ENCODE results near the gene EXOC5. TPM values are rescaled to one million over a fixed set of nuclear protein-coding genes. Genes with fewer than 3 reads are reported as not detected.
"Not testable (repeated sequence)": the region's sequence is repeated elsewhere in the genome, so short reads cannot be mapped to it uniquely, and the experiment has no call there.

Gene EXOC5
- total RNA-seq, 1 experiment from 2014 or later, result 90.9 TPM

GRCh38 chr14:57209561-57209960, 59.1 kb downstream of the EXOC5 start:
- no peak for DNase-seq
- H3K4me3 ChIP-seq (ENCODE audit: low read length), result no peak overlapping the region
- H3K36me3 ChIP-seq (ENCODE audit: insufficient read depth, low read length), result peaks cover 57% of the 10 kb centered on the region; the same call in 1 of the 2 replicates
- H3K79me2 ChIP-seq (ENCODE audit: low read length), result 0 out of 2 replicates have a peak, but pooled peaks cover 5% of the 10 kb centered on the region
- H3K9ac ChIP-seq (ENCODE audit: low read length), result no peak overlapping the region
- H3K9me3 ChIP-seq (ENCODE audit: low read length), result no peaks in the 10 kb centered on the region
- H3K27me3 ChIP-seq (ENCODE audit: low read length), result no peaks in the 10 kb centered on the region
- no peaks in the 10 kb centered on the region for H3K4me1 ChIP-seq (ENCODE audit: low read length)
- no peaks in the 10 kb centered on the region for H3K9me2 ChIP-seq (replicated peaks; ENCODE audit: insufficient read depth, low read length)
- no peak overlapping the region for H2AFZ ChIP-seq (ENCODE audit: low read length)
- H3K27ac ChIP-seq (ENCODE audit: low read length), result no peak overlapping the region
- no peak overlapping the region for H3K4me2 ChIP-seq (ENCODE audit: low read depth, low read length, poor library complexity, severe bottlenecking)
- no peaks in the 10 kb centered on the region for H4K20me1 ChIP-seq (ENCODE audit: insufficient read depth, low read depth, low read length)

DNA sequence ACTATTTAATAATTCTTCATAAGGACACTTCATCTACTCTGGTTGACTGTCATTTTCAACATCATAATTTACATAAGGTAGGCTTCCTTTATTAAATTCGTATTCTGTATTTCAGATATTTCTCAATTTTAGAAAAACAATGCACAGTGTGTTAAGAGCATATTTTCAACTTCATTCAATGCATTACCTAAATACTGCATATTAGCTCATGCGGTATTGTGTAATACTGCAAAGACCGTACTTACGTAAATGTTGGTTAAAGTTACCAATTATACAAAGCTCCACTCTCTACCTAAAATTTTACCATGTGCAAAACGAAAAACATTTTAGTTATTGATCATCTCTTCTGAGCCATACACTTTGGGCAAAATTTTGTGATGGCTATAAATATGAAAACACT, 62.8 kb downstream of the EXOC5 start:
- Histone ChIP-seq H3K4me3 (ENCODE audit: low read length) (no peak overlapping the region), H3K36me3 (ENCODE audit: insufficient read depth, low read length) (peaks cover 41% of the 10 kb centered on the region; the same call in 1 of the 2 replicates), H4K20me1 (ENCODE audit: insufficient read depth, low read depth, low read length) (no peaks in the 10 kb centered on the region; the same call in 1 of the 2 replicates), H3K9ac (ENCODE audit: low read length) (no peak overlapping the region), H3K4me2 (ENCODE audit: low read depth, low read length, poor library complexity, severe bottlenecking) (no peak overlapping the region), H3K27ac (ENCODE audit: low read length) (no peak overlapping the region), H3K79me2 (ENCODE audit: low read length) (no peaks in the 10 kb centered on the region), H3K4me1 (ENCODE audit: low read length) (no peaks in the 10 kb centered on the region), H3K27me3 (ENCODE audit: low read length) (no peaks in the 10 kb centered on the region), H2AFZ (ENCODE audit: low read length) (no peak overlapping the region), H3K9me2 (replicated peaks; ENCODE audit: insufficient read depth, low read length) (no peaks in the 10 kb centered on the region), H3K9me3 (ENCODE audit: low read length) (no peaks in the 10 kb centered on the region)
- no peak for DNase-seq

DNA sequence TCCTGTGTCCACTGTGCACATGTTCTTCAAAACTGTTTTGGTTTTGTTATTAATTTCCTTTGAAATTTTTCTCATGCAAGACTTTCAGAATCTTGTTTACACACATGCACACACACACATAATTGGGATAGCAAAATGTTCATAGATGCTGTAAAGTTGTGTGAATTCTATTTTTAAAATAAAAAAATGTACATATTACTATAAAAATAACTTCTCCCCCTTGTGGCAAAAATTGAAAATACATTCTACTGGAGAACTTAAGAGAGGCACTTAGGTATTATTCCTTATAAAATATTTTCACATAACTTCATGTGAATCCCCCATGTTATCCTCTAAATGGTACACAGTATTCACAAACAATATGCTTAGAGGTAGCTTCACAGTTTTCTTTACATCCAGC, 66.0 kb downstream of the EXOC5 start:
- peaks cover 19% of the 10 kb centered on the region; the same call in 1 of the 2 replicates for H3K36me3 ChIP-seq (ENCODE audit: insufficient read depth, low read length)
- not testable (repeated sequence) for H3K9me3 ChIP-seq (ENCODE audit: low read length); H3K27me3 ChIP-seq (ENCODE audit: low read length); DNase-seq; H3K4me1 ChIP-seq (ENCODE audit: low read length); H3K79me2 ChIP-seq (ENCODE audit: low read length); H3K4me3 ChIP-seq (ENCODE audit: low read length); H3K9me2 ChIP-seq (replicated peaks; ENCODE audit: insufficient read depth, low read length); H2AFZ ChIP-seq (ENCODE audit: low read length); H3K27ac ChIP-seq (ENCODE audit: low read length); H3K9ac ChIP-seq (ENCODE audit: low read length); H4K20me1 ChIP-seq (ENCODE audit: insufficient read depth, low read depth, low read length); H3K4me2 ChIP-seq (ENCODE audit: low read depth, low read length, poor library complexity, severe bottlenecking)

- no peak overlapping the region for H3K4me2 ChIP-seq (ENCODE audit: low read depth, low read length, poor library complexity, severe bottlenecking)
- H4K20me1 ChIP-seq (ENCODE audit: insufficient read depth, low read depth, low read length), result no peaks in the 10 kb centered on the region; the same call in 1 of the 2 replicates
- no peak for DNase-seq
- H2AFZ ChIP-seq (ENCODE audit: low read length), result no peak overlapping the region
- H3K79me2 ChIP-seq (ENCODE audit: low read length), result no peaks in the 10 kb centered on the region
- no peaks in the 10 kb centered on the region for H3K9me2 ChIP-seq (replicated peaks; ENCODE audit: insufficient read depth, low read length)
- no peak overlapping the region for H3K27ac ChIP-seq (ENCODE audit: low read length)
- H3K9me3 ChIP-seq (ENCODE audit: low read length), result no peaks in the 10 kb centered on the region
- no peak overlapping the region for H3K9ac ChIP-seq (ENCODE audit: low read length)
- H3K27me3 ChIP-seq (ENCODE audit: low read length), result 0 out of 2 replicates have a peak, but pooled peaks cover under 1% of the 10 kb centered on the region
- H3K4me1 ChIP-seq (ENCODE audit: low read length), result no peaks in the 10 kb centered on the region; the same call in 1 of the 2 replicates
- no peak overlapping the region for H3K4me3 ChIP-seq (ENCODE audit: low read length)
- H3K36me3 ChIP-seq (ENCODE audit: insufficient read depth, low read length), result peaks cover 6% of the 10 kb centered on the region; the same call in 1 of the 2 replicates
These were observed 68.8 kb downstream of the EXOC5 start for GRCh38 chr14:57199921-57200320.

- Histone ChIP-seq H3K9me3 (ENCODE audit: low read length) (no peaks in the 10 kb centered on the region), H3K9me2 (replicated peaks; ENCODE audit: insufficient read depth, low read length) (no peaks in the 10 kb centered on the region)
These were observed 79.6 kb downstream of the EXOC5 start for GRCh38 chr14:57189070-57189469.

DNA sequence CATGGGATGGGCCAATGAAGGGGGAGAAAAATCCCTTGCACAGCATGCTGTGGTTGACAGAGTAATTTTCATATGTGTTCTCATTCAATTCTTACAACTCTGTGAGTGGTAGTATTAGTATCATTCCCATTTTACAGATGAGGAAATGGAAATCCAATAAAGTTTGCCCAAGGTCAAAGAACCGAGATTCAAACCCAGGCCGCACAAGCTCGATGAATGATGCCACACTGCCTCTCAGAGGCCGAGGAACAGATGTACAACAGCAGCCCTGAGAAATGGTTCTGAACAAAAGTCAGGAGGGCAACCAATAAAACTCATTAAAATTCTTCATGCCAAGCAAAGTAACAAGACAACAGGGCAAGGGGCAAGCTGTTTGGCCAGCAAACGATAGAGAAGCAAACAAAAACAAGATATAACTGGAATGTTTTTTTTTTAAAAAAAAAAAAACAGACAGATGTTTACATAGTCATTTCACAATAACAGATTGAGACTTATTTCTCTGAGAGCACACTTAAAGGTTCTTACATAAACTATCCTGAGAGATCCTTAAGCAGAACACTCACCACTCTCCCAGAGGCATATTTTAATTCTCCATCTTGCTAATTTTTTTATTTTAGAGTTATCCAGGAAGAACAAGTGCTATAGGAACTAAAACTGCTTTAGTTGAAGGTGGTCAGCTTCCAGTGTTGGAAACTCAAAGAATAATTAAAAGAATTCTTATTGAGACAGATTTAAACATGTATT, 85.8 kb downstream of the EXOC5 start:
- Histone ChIP-seq H3K79me2 (ENCODE audit: low read length) (no peaks in the 10 kb centered on the region), H3K4me3 (ENCODE audit: low read length) (no peak overlapping the region), H3K27me3 (ENCODE audit: low read length) (no peaks in the 10 kb centered on the region), H4K20me1 (ENCODE audit: insufficient read depth, low read depth, low read length) (no peaks in the 10 kb centered on the region), H3K9me2 (replicated peaks; ENCODE audit: insufficient read depth, low read length) (no peaks in the 10 kb centered on the region), H3K9me3 (ENCODE audit: low read length) (no peaks in the 10 kb centered on the region), H3K4me2 (ENCODE audit: low read depth, low read length, poor library complexity, severe bottlenecking) (no peak overlapping the region), H3K27ac (ENCODE audit: low read length) (no peak overlapping the region), H3K9ac (ENCODE audit: low read length) (no peak overlapping the region), H3K4me1 (ENCODE audit: low read length) (no peaks in the 10 kb centered on the region), H3K36me3 (ENCODE audit: insufficient read depth, low read length) (no peaks in the 10 kb centered on the region), H2AFZ (ENCODE audit: low read length) (no peak overlapping the region)
- DNase-seq, result peak; percentile 77

More at GRCh38 chr14:57189070-57189469, 79.6 kb downstream of the EXOC5 start:
- Histone ChIP-seq H3K27me3 (ENCODE audit: low read length) (no peaks in the 10 kb centered on the region), H3K79me2 (ENCODE audit: low read length) (no peaks in the 10 kb centered on the region), H3K36me3 (ENCODE audit: insufficient read depth, low read length) (no peaks in the 10 kb centered on the region), H3K4me1 (ENCODE audit: low read length) (no peaks in the 10 kb centered on the region), H3K4me3 (ENCODE audit: low read length) (no peak overlapping the region), H3K9ac (ENCODE audit: low read length) (no peak overlapping the region), H3K4me2 (ENCODE audit: low read depth, low read length, poor library complexity, severe bottlenecking) (no peak overlapping the region), H4K20me1 (ENCODE audit: insufficient read depth, low read depth, low read length) (no peaks in the 10 kb centered on the region), H2AFZ (ENCODE audit: low read length) (no peak overlapping the region), H3K27ac (ENCODE audit: low read length) (no peak overlapping the region)
- DNase-seq, result no peak

- no peaks in the 10 kb centered on the region for H3K4me1 ChIP-seq (ENCODE audit: low read length)
- H3K9ac ChIP-seq (ENCODE audit: low read length), result no peak overlapping the region
- no peak overlapping the region for H3K4me2 ChIP-seq (ENCODE audit: low read depth, low read length, poor library complexity, severe bottlenecking)
- no peaks in the 10 kb centered on the region for H3K9me2 ChIP-seq (replicated peaks; ENCODE audit: insufficient read depth, low read length)
- no peaks in the 10 kb centered on the region for H4K20me1 ChIP-seq (ENCODE audit: insufficient read depth, low read depth, low read length)
- H3K9me3 ChIP-seq (ENCODE audit: low read length), result no peaks in the 10 kb centered on the region
- H2AFZ ChIP-seq (ENCODE audit: low read length), result no peak overlapping the region
- DNase-seq, result no peak
- H3K79me2 ChIP-seq (ENCODE audit: low read length), result no peaks in the 10 kb centered on the region
- H3K4me3 ChIP-seq (ENCODE audit: low read length), result no peak overlapping the region
- no peak overlapping the region for H3K27ac ChIP-seq (ENCODE audit: low read length)
- no peaks in the 10 kb centered on the region for H3K27me3 ChIP-seq (ENCODE audit: low read length)
- H3K36me3 ChIP-seq (ENCODE audit: insufficient read depth, low read length), result no peaks in the 10 kb centered on the region
These were observed 89.4 kb downstream of the EXOC5 start for GRCh38 chr14:57179273-57179672.

- no peaks in the 10 kb centered on the region for H4K20me1 ChIP-seq (ENCODE audit: insufficient read depth, low read depth, low read length)
- H3K4me3 ChIP-seq (ENCODE audit: low read length), result no peak overlapping the region
- no peak overlapping the region for H3K4me2 ChIP-seq (ENCODE audit: low read depth, low read length, poor library complexity, severe bottlenecking)
- no peak for DNase-seq
- H3K36me3 ChIP-seq (ENCODE audit: insufficient read depth, low read length), result no peaks in the 10 kb centered on the region
- no peaks in the 10 kb centered on the region for H3K9me2 ChIP-seq (replicated peaks; ENCODE audit: insufficient read depth, low read length)
- no peaks in the 10 kb centered on the region for H3K79me2 ChIP-seq (ENCODE audit: low read length)
- H3K27me3 ChIP-seq (ENCODE audit: low read length), result no peaks in the 10 kb centered on the region
- no peak overlapping the region for H2AFZ ChIP-seq (ENCODE audit: low read length)
- no peak overlapping the region for H3K9ac ChIP-seq (ENCODE audit: low read length)
- no peaks in the 10 kb centered on the region for H3K4me1 ChIP-seq (ENCODE audit: low read length)
- no peaks in the 10 kb centered on the region for H3K9me3 ChIP-seq (ENCODE audit: low read length)
- H3K27ac ChIP-seq (ENCODE audit: low read length), result no peak overlapping the region
These were observed 94.2 kb downstream of the EXOC5 start for GRCh38 chr14:57174466-57174865.
